ENCODE data around the gene UCK2.

GRCh38 chr1:165960881-165961280 is 133.5 kb downstream of the UCK2 start:
- no peak for TF ChIP-seq CTCF (IDR thresholded peaks at IDR 0.05)
- TF ChIP-seq POLR2AphosphoS5 (IDR thresholded peaks at IDR 0.05; ENCODE audit: low read depth, low read length), result no peak
- TF ChIP-seq SIN3A (IDR thresholded peaks at IDR 0.05; ENCODE audit: borderline replicate concordance, insufficient read depth, low read depth, low read length), result no peak
